Stimulated activated CD4-positive, alpha-beta T cell treated with anti-CD3 and anti-CD28 coated beads, Interleukin-4, amount 100 ng/mL, for 4 hours (primary cell): ENCODE data around the gene COL4A2.
"Not testable (repeated sequence)": the region's sequence is repeated elsewhere in the genome, so short reads cannot be mapped to it uniquely, and the experiment has no call there.

Experiments
- DNase-seq, 2 experiments: peaks; one replicate each; pipeline ENCODE4 v3.0.0-alpha.2; 2020

COL4A2 gene

DNA sequence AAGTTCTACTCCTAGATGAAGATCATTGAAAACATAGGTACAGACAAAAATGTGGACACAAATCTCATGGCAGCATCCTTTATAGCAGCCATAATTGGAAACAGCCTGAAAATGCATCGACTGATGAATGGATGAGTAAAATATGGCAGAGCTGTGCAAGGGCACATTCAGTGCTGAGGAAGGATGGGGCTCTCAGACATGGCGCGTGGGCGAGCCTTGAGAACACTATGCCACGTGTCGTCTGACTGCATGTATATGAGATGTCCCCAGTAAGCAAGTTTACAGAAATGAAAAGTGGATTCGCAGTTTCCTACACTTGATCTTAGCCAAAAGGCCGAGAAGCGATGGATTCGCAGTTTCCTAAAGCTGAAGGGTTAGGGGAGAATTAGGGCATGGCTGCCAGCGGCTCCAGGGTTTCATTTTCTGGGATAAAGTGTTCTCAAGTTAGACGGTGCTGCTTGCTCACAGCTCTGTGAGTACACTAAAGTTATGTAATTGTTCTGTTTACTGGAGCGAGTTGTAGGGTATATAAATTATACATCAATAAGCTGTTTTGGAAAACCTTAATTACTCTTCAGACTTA, 176.4 kb downstream of the COL4A2 start:
- no peak for DNase-seq

- DNase-seq, result no peak
Measured at GRCh38 chr13:110484290-110485048, 177.4 kb downstream of the COL4A2 start.

DNA sequence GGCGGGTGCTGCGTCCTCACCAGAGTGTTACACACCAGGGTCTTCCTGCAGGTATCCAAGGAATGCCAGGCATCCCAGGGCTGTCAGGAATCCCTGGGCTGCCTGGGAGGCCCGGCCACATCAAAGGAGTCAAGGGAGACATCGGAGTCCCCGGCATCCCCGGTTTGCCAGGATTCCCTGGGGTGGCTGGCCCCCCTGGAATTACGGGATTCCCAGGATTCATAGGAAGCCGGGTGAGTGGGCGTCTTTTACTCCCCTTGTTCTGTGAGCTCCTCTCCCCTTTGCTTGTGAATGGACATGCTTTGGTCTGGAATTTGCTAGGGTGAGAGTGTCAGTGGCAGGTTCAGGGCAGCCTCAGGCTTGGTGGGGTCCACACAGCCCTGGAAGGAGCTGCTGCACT, 178.5 kb downstream of the COL4A2 start:
- DNase-seq, result no peak

DNA sequence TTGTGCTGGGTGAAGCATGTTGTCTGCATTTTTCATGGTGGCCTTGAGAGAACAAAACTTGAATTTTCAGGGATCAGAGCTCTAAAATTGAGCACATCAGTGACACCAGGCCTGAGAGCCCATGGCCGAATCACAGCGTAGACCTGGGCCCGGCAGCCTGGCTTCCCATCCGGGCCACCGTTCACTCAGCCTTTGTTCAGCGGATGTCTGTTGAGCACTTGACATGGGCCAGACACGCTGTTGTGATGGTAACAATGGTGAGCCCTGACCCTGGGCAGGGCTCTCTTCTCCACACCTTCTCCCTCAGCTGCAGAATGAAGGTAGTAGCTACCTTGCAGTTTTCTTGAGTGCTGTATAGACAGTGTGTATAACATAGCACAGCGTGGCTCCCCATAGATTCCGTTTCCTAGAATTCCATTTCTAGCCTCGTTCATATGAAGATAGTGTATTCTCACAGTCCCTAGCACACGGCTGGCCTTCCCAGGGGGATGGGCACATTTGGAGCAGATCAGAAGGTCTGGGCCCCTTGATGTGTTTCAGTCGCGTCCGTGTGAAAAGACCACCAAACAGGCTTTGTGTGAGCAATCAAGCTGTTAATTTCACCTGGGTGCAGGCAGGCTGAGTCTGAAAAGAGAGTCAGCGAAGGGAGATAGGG, 179.1 kb downstream of the COL4A2 start:
- DNase-seq, result no peak

DNA sequence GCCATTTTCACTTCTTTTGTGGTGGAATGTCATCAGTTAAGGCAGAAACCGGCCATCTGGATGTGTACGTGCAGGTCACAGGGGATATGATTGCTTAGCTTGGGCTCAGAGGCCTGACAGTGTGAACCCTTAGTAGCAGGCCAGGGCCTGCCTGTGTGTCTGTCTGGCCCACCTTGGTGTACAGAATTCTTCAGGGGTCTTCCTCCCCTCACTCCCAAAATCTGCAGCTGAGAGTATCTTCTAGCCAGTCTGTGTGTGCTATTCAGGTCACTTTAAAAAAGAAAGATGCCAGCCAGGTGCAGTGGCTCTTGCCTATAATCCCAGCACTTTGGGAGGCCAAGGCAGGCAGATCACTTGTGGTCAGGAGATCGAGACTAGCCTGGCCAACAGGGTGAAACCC, 179.8 kb downstream of the COL4A2 start:
- not testable (repeated sequence) for DNase-seq

- DNase-seq, result no peak
Measured at GRCh38 chr13:110490009-110490770, 183.1 kb downstream of the COL4A2 start.

DNA sequence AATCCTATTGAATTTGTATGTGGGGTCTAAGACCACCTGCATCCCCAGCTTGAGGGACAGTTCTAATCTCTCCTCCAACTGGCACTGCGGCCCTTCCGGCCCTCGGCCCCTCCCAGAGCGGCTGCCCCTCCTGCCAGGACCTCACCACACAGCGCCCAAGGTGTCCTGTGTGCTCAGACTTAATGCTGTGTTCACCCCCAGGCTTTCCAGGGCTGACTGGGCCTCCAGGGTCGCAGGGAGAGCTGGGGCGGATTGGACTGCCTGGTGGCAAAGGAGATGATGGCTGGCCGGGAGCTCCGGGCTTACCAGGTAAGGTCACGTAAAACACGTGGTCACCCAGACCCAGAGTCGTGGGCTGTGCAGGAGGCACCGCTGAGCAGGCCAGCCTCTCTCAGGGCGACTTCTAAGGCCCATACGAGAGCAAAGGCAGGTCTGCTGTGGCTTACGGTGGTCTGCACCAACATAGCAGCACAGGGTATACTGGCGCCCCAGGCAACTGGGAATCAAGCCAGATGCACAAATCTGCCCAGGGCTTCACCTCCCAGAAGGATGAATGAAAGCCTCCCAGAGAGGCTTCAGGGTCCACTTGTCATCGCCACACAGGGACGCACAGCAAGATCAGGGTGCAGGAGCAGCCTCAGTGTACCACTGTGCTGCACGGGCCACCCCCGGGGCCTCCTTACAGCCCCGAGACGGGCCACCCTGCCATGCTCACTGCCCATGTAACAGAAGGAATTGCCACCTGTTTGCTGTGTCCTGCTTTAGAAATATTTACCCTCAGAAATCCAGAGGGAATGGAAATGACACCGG, 185.0 kb downstream of the COL4A2 start:
- no peak for DNase-seq

- no peak for DNase-seq
Measured at GRCh38 chr13:110492679-110493593, 185.9 kb downstream of the COL4A2 start.

- DNase-seq, result no peak
Measured at GRCh38 chr13:110493613-110494012, 186.5 kb downstream of the COL4A2 start.

DNA sequence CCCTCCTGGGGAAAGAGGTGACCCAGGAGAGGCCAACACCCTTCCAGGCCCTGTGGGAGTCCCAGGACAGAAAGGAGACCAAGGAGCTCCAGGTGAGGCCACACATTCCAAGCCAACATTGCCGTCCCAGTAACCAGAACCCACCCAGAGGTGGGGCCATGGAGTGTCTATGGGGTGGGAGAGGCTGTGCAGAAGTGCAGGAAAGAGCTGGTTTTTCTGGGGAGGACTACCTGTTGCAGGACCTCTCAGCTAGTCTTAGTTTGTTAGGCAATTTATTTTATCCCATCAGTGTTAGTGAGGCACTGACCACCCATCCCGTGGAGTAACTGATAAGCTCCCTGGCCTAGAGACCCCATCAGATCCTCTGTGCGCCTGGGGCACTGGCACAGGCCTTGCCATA, 188.3 kb downstream of the COL4A2 start:
- no peak for DNase-seq

DNA sequence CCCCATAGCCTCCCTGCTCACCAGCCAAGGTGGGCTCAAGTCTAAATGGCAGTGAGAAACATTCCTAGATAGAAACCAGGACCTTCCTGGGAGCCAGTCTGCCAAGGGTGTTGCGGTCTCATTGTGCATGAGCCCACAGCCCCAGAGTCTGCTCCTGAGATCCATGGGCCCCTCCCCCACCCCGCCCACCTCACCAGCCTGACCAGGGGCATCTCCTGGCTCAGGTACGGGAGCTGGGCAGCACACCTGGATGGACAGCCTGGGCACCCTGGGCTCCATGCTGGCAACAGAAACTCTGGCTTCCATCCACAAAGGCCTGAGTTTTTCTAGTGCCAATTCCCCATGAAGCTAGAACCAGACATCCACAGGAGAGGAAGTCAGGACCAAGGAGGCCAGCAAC, 188.8 kb downstream of the COL4A2 start:
- no peak for DNase-seq

DNA sequence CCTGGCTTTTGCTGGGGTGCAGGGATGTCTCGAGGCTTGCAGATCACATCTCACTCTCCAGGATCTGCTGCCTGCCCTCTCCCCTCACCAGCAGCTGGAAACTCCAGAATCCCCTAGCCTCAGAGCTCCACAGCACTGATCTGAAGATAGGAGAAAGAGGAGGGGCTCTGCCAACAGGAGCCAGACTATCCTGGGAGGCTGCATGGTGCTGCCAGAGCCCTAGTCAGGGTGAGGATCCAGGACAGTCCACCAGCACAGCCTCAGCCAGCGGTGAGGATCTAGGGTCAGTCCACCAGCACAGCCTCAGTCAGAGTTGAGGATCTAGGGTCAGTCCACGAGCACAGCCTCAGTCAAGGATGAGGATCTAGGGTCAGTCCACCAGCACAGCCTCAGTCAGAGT, 189.2 kb downstream of the COL4A2 start:
- DNase-seq, result no peak

DNA sequence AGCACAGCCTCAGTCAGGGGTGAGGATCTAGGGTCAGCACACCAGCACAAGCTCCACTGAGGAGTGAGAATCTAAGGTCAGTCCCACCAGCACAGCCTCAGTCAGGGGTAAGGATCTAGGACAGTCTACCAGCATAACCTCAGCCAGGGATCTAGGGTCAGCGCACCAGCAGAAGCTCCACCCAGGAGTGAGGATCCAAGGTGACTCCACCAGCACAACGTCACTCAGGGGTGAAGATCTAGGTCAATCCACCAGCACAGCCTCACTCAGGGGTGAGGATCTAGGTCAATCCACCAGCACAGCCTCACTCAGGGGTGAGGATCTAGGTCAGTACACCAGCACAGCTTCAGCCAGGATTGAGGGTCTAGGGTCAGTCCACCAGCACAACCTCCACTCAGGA, 189.9 kb downstream of the COL4A2 start:
- no peak for DNase-seq

GRCh38 chr13:110497896-110498295, 190.8 kb downstream of the COL4A2 start:
- not testable (repeated sequence) for DNase-seq

DNA sequence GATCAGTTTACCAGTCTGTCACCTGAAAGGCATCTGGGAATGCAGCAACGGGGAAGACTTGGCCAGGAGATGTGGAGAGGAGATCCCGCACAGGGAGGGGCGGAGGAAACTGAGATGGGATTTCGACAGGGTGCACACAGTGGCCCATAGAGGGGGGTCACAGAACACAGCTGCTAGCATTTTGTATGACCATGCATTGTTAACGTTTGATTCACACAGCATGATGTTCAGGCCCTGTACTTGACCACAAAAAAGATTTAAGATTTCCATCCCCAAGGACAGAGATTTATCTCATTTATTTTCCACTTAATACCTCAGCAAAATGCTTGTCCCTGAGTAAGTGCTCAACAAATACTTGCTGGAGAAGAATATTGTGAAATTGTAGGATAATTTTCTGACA, 191.2 kb downstream of the COL4A2 start:
- DNase-seq, result no peak

DNA sequence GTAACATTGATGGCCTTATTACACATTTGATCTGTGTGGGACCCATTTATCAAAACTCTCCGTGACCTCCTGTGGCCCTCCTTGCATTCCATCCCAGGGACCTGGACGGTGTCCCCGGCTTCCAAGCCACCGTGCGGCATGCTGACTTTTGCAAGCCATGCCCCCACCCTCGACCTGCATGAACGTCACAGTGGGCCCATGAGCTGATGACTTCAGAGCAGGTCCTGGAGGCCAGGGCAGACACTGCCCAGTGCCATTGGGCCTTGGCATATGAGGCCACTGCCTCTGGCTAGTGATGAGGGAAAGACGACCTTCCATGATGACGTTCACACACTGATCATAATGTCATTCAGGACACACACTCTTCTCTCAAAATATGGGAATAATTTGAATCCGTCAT, 191.7 kb downstream of the COL4A2 start:
- no peak for DNase-seq

DNA sequence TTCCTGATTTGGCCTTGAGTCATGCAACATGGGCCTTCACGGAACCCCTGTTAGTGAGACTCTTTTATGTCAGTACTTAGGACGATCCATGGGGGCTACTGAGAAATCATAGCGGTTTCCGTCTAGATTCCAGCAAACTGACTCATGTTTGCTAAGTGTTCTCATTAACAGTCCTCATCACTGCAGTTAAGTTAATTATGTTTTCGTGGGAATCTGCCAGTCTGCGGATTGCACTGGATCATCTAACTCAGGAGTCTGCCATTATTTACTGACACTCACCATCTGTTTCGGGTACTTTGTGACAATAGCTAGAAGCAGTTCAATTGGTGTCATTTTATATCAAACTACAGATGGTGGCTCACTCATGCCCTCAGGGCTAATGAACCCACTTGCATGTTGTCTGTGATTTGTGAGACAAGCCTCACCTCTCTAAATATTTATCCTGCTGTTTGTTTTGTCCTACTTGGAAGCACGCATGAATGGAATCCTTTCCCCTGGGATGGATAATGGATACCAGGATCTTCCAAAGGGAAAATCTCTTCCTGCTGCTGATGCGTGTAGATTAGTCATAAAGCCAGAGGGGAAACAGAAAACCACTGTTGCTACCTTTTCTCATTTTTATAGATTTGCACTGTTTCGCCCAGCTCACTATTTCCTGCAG, 192.7 kb downstream of the COL4A2 start:
- no peak for DNase-seq

- no peak for DNase-seq
Measured at GRCh38 chr13:110500341-110500740, 193.3 kb downstream of the COL4A2 start.

DNA sequence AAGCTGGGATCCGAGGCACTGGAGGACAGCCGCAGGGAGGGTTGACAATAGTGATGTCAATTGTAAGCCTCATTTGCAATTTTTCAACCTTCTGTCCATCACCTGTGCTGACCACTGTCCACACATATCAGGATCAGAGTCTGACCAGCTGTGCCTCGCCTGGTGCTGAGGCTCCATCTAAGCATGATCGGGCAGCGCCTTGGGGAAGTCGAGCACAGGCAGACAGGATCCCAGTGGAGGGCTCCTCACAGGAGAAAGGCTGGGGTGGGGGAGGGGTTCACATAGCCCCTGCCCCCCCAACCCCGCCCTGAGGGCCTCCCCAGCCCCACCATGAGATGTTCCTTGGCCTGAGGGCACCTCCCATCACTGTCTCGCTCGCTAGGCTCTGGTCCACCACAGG, 194.1 kb downstream of the COL4A2 start:
- DNase-seq, result no peak

DNA sequence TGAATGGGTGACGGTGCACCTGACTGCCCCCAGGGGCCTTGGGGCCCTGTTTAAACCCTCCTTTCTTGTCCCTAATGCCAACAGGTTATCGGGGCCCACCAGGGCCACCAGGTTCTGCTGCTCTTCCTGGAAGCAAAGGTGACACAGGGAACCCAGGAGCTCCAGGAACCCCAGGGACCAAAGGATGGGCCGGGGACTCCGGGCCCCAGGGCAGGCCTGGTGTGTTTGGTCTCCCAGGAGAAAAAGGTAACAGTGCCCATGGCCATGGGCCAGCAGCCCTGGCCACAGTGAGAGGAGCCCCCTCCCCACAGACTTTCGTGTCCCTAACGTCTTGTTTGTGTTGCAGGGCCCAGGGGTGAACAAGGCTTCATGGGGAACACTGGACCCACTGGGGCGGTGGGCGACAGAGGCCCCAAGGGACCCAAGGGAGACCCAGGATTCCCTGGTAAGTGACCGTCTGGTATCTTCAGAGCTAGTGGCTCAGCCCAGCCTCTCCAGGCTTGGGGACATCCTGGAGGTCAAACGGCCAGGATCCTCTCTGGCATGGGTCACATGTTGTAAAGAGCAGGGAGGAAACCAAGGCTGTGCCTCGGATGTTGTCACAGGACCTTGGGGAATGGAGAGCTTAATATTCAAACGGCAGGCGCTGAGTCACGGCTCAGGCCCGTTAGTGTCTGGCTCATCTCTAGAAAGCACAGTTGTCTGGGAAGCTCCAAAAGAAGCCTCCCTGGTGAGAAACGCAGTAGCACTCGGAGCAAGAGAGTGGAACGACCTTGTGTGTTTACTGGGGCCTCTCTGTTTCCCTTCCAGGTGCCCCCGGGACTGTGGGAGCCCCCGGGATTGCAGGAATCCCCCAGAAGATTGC, 196.2 kb downstream of the COL4A2 start:
- DNase-seq, result no peak
